Measurements from ENCODE around the gene LINC00237.

Gene LINC00237

GRCh38 chr20:21126581-21126870 is 20.4 kb upstream of the LINC00237 start:
- in situ Hi-C loops (cut with MboI; ENCODE audit: low sequenced_read_pairs, unreplicated experiment) = no loop called here
- no peak for DNase-seq (ENCODE audit: low spot score)
- TF ChIP-seq CTCF (IDR thresholded peaks at IDR 0.05; ENCODE audit: borderline replicate concordance, control extremely low read depth, extremely low read depth, insufficient read depth, missing control alignments) = no peak

- TF ChIP-seq CTCF (IDR thresholded peaks at IDR 0.05; ENCODE audit: borderline replicate concordance, control extremely low read depth, extremely low read depth, insufficient read depth, missing control alignments) = peak; percentile 26
- in situ Hi-C loops (cut with MboI; ENCODE audit: low sequenced_read_pairs, unreplicated experiment) = no loop called here
- DNase-seq (ENCODE audit: low spot score) = peak; percentile 98
These were observed 19.9 kb upstream of the LINC00237 start, which contains the start of gene KIZ for GRCh38 chr20:21125849-21126580. Gene KIZ (plus strand): TSS chr20:21126082. CDS start chr20:21126116, 34 bp downstream.

- no peak for TF ChIP-seq CTCF (IDR thresholded peaks at IDR 0.05; ENCODE audit: borderline replicate concordance, control extremely low read depth, extremely low read depth, insufficient read depth, missing control alignments)
- DNase-seq (ENCODE audit: low spot score) = no peak
- in situ Hi-C loops (cut with MboI; ENCODE audit: low sequenced_read_pairs, unreplicated experiment) = no loop called here
These were observed 19.1 kb upstream of the LINC00237 start for GRCh38 chr20:21125072-21125848.

GRCh38 chr20:21124190-21124589 is 18.0 kb upstream of the LINC00237 start:
- TF ChIP-seq CTCF (IDR thresholded peaks at IDR 0.05; ENCODE audit: borderline replicate concordance, control extremely low read depth, extremely low read depth, insufficient read depth, missing control alignments) = no peak
- in situ Hi-C loops (cut with MboI; ENCODE audit: low sequenced_read_pairs, unreplicated experiment) = loop anchor here (25.0 kb wide), 1 partner anchor 388 kb away; the partner anchor contains the start of gene NKX2-2
- DNase-seq (ENCODE audit: low spot score) = no peak

GRCh38 chr20:21118782-21119181 is 12.6 kb upstream of the LINC00237 start:
- no peak for TF ChIP-seq CTCF (IDR thresholded peaks at IDR 0.05; ENCODE audit: borderline replicate concordance, control extremely low read depth, extremely low read depth, insufficient read depth, missing control alignments)
- no peak for DNase-seq (ENCODE audit: low spot score)
- in situ Hi-C loops (cut with MboI; ENCODE audit: low sequenced_read_pairs, unreplicated experiment) = loop anchor here (25.0 kb wide), 1 partner anchor 394 kb away; the partner anchor contains the start of gene NKX2-2

- in situ Hi-C loops (cut with MboI; ENCODE audit: low sequenced_read_pairs, unreplicated experiment) = loop anchor here (25.0 kb wide), 1 partner anchor 394 kb away; the partner anchor contains the start of gene NKX2-2
- no peak for DNase-seq (ENCODE audit: low spot score)
- TF ChIP-seq CTCF (IDR thresholded peaks at IDR 0.05; ENCODE audit: borderline replicate concordance, control extremely low read depth, extremely low read depth, insufficient read depth, missing control alignments) = no peak
These were observed 12.0 kb upstream of the LINC00237 start for GRCh38 chr20:21118138-21118537.
